Sigmoid colon (tissue), 4 donors: ENCODE data around the gene TMEM109.

Source experiments
- POLR2A ChIP-seq, 2 donors: fragments of 450-650 bp; IDR thresholded peaks; one replicate each; pipeline ENCODE4 v1.6.1; 2016; ENCODE audit warnings: antibody characterized with exemption in 2 of 2, mild to moderate bottlenecking in 2 of 2, moderate library complexity in 2 of 2
- POLR2AphosphoS5 ChIP-seq, 4 donors: sonication (generic); formaldehyde crosslinking; IDR thresholded peaks; one replicate each; pipeline ENCODE4 v1.6.1; 2017; ENCODE audit warnings: antibody characterized with exemption in 4 of 4

DNA sequence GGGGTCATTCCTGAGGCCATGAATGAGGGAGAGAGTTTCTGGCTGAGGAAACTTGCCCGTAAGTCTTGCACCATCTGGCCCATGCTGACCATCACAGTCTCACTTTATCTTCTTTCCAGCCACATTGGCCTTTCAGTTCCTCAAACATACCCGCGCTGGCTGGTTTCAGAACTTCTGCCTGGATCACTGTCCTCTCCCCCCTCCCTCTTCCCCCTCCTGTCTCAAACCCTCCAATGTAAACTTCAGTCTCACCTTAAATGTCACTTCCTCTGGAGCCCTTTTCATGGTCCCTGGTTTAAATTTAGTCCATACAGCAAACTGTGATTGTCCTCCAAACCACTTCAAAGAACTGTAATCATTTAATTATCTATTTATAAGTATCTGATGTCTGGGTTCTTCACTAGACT, 3.7 kb upstream of the TMEM109 start:
- TF ChIP-seq POLR2A (IDR thresholded peaks at IDR 0.05) (no peak), POLR2AphosphoS5 (IDR thresholded peaks at IDR 0.05) (no peak)
